Transverse colon (tissue), 4 donors: ENCODE measurements around the gene PIAS1.

ENCODE experiments used
- CTCF ChIP-seq, 5 experiments: fragments of 200-600 bp in 3 of 5; fragments of 450-650 bp in 2 of 5; sonication (generic) in 3 of 5; IDR thresholded peaks; 1 replicate in 2 of 5; 2 replicates in 3 of 5; pipeline ENCODE4 v1.5.1; 2016 to 2017; ENCODE audit warnings: antibody characterized with exemption in 5 of 5, inconsistent platforms in 3 of 5, mild to moderate bottlenecking in 2 of 5, moderate library complexity in 1 of 5
- EP300 ChIP-seq: sonication (generic); formaldehyde crosslinking; IDR thresholded peaks from one replicate; pipeline ENCODE4 v1.6.1; 2017; ENCODE audit warnings: antibody characterized with exemption, low read depth
- POLR2A ChIP-seq: fragments of 450-650 bp; IDR thresholded peaks from one replicate; pipeline ENCODE4 v1.6.1; 2016; ENCODE audit warnings: antibody characterized with exemption, mild to moderate bottlenecking, moderate library complexity
- POLR2AphosphoS5 ChIP-seq, 3 donors: sonication (generic); formaldehyde crosslinking; IDR thresholded peaks; one replicate each; pipeline ENCODE4 v1.6.1; 2016; ENCODE audit warnings: antibody characterized with exemption in 3 of 3

- no peak for TF ChIP-seq POLR2A
- no peak for TF ChIP-seq CTCF (IDR thresholded peaks at IDR 0.05)
- no peak for TF ChIP-seq EP300
- TF ChIP-seq POLR2AphosphoS5 (IDR thresholded peaks at IDR 0.05): no peak
Observed at GRCh38 chr15:68208636-68209240, 154.6 kb downstream of the PIAS1 start.
